ENCODE results near the gene DNAJB8.

The DNAJB8 gene

DNA sequence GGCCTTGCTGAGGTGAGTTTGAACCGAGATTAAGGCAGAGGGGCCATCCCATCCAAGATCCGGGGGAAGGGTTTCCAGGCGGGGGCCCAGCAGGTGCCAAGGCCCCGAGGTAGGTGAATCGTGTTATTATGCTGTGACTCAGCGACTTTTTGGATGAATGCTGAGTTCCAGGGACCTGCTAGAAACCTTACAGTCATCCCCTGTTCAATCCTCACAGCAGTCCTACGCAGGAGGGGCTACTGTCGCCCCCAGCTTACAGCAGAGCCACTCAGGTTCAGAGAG is 40.9 kb downstream of the DNAJB8 start:
- DNase-seq (ENCODE audit: extremely low read depth, low read depth) = no peak
- TF ChIP-seq, protein P1, sequence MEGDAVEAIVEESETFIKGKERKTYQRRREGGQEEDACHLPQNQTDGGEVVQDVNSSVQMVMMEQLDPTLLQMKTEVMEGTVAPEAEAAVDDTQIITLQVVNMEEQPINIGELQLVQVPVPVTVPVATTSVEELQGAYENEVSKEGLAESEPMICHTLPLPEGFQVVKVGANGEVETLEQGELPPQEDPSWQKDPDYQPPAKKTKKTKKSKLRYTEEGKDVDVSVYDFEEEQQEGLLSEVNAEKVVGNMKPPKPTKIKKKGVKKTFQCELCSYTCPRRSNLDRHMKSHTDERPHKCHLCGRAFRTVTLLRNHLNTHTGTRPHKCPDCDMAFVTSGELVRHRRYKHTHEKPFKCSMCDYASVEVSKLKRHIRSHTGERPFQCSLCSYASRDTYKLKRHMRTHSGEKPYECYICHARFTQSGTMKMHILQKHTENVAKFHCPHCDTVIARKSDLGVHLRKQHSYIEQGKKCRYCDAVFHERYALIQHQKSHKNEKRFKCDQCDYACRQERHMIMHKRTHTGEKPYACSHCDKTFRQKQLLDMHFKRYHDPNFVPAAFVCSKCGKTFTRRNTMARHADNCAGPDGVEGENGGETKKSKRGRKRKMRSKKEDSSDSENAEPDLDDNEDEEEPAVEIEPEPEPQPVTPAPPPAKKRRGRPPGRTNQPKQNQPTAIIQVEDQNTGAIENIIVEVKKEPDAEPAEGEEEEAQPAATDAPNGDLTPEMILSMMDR (IDR thresholded peaks at IDR 0.05; ENCODE audit: low read depth, low read length) = no peak

DNA sequence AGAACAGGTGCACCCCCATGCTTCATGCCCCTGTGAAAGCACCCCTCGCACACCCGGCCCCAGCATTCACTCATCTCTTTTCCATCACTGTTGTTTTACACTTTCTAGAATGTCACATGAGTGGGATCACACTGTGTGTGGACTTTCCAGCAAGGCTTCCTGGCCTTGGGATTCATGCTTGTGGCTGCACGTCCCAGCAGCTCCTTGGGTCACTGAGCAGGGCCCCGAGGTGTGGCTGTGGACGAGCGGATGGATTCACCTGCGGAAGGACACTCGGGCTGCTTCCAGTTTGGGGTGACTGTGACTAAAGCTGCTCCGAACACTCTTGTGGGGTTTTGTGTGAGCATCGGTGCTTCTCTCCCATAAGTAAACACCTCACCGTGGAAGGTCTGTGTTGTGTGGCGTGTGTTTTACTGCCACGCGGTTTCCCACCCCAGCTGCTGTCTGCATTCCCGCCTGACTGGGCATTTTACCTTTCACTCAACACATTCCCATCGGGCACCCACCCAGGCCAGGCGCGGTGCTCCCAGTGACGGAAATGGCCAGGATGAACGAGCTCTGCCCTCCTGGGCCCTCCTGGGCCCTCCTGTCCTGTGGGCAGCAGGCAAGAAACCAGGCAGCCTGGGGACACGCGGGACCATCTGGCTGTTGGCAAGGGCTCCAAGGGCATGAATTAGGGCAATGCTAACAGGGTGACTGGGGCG is 41.4 kb downstream of the DNAJB8 start:
- TF ChIP-seq, protein P1 (IDR thresholded peaks at IDR 0.05; ENCODE audit: low read depth, low read length) = no peak
- no peak for DNase-seq (ENCODE audit: extremely low read depth, low read depth)

DNA sequence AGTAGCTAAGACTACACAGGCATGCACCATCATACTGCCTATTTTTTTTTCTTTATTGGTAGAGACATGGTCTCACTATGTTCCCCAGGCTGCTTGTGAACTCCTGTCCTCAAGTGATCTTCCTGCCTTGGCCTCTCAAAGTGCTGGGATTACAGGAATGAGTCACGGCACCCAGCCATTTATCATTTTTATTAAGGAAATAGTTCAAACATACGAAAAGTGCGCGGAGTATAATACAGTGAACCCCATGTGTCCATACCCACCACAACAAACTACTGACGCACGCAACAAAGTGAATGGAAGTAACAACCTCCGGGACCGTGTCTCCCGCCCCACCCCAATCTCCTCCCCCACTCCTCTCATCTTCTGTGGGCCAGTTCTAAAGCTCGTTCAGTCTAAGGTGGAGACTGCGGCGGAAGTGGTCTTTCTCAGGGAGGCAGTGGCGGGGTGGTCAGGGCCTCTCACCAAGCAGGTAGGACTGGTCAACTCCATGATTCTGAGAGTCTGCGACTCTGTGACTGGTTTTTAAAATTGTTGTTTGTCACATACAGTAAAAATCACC is 42.1 kb downstream of the DNAJB8 start:
- TF ChIP-seq, protein P1 (IDR thresholded peaks at IDR 0.05; ENCODE audit: low read depth, low read length) = no peak
- DNase-seq (ENCODE audit: extremely low read depth, low read depth) = no peak

DNA sequence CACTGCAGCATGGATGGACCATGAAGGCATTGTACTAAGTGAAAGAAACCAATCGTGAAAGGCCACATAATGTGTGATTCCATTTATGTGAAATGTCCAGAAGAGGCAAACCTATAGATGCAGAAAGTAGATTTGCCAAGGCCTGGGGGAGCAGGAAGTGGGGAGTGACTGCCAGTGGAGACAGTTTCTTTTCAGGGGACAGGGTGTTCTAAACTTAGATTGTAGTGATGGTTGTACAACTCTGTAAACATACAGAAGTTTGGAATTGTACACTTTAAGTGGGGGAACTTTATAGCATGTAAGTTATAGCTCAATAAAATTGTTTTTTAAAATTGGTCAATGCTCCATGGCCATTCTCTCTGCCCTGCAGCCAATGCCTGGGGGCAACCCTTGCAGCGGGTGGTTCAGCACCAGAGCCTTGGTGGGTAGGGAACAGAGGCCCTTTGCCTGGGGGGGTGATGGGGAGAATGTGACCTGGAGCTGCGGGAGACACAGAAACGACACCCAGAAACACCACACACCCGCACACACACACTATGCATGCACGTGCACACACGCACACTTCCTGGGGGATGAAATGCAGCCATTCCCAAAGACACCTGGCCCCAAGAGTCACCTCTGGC is 43.1 kb downstream of the DNAJB8 start:
- TF ChIP-seq, protein P1 (IDR thresholded peaks at IDR 0.05; ENCODE audit: low read depth, low read length) = no peak

DNA sequence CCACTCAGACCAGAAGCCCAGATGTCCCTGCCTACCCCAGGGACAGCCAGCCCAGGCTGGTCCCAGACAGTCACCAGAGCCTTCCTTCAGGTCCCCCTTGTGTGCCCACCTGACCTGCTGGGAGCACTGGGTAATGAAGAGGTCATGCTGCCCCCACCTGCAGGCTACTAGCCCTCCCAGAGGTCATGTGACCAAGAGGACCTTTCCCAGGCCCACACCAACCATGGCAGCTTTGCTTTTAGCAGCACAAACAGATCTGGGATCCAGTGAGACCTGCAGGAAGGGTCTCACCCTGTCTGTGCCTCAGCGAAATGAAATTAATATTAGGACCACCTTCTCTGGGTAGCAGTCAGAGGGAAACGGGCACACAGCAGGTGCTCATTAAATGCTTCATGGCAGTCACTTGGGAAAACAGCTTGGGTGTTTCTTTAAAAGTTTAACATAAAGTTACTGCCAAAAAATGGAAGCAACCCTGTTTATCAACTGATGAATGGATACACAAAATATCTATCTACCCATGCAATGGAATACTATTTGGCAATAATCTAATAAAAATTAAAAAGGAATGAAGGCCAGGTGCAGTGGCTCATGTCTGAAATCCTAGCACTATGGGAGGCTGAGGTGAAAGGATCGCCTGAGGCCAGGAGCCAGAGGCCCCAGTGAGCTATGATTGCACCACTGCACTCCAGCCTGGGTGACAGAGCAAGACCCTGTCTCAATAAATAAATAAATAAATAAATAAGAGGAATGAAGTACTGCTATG is 43.7 kb downstream of the DNAJB8 start:
- no peak for DNase-seq (ENCODE audit: extremely low read depth, low read depth)
- TF ChIP-seq, protein P1 (IDR thresholded peaks at IDR 0.05; ENCODE audit: low read depth, low read length) = no peak

More for the DNA sequence above, 43.1 kb downstream of the DNAJB8 start:
- DNase-seq (ENCODE audit: extremely low read depth, low read depth) = no peak

DNA sequence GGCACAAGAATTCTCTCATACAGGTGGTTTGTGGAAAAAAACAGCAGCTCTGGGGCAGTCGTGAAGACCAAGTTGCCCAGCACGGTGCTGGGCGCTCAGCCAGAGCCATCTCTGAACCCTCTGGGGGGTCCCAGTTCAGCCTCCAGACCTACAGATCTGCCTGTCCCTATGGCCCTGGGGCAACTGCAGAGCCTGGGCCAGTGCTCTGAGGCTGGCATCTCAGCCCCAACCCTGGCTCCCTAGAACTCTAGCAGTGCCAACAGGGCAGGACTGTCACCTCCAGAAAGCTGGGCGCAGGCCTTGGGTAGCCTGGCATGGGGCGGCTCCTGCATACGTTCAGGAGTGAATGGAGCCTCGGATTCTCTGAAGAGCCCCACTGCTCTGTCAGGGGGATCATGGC is 44.7 kb downstream of the DNAJB8 start:
- no peak for DNase-seq (ENCODE audit: extremely low read depth, low read depth)
- TF ChIP-seq, protein P1 (IDR thresholded peaks at IDR 0.05; ENCODE audit: low read depth, low read length) = no peak

DNA sequence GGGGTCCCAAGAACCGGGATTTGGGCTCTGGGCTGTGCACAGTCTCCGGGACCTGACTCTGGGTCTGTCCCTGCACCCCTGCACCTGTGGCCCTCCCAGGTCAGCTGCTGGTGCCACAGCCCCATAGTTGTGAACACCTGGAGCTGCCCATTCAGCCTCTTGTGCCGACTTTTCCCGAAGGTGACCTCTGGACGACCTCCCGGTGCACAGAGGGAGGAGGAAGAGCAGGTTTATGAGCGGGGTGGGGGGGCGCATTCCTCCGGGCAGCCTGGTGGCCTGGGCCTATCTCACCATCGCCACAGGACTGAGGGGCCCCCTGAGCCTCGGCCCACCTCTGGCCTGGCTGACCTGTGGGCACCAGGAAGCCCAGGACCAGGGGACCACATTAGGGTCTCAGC is 45.3 kb downstream of the DNAJB8 start:
- TF ChIP-seq, protein P1 (IDR thresholded peaks at IDR 0.05; ENCODE audit: low read depth, low read length) = no peak

More for the DNA sequence above, 45.3 kb downstream of the DNAJB8 start:
- DNase-seq (ENCODE audit: extremely low read depth, low read depth) = no peak

All from AG09319 (cell line).